ENCODE measurements around the gene GHR. TPM values are rescaled to one million over a fixed set of nuclear protein-coding genes. Genes with fewer than 3 reads are reported as not detected.
"Not testable (repeated sequence)": the region's sequence is repeated elsewhere in the genome, so short reads cannot be mapped to it uniquely, and the experiment has no call there.

Gene GHR
- total and polyA plus RNA-seq, 10 donors, result 0.42 to 11.5 (median 5.1) TPM

DNA sequence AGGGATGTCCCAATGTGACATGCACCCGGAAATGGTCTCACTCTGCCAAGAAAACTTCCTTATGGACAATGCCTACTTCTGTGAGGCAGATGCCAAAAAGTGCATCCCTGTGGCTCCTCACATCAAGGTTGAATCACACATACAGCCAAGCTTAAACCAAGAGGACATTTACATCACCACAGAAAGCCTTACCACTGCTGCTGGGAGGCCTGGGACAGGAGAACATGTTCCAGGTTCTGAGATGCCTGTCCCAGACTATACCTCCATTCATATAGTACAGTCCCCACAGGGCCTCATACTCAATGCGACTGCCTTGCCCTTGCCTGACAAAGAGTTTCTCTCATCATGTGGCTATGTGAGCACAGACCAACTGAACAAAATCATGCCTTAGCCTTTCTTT lies 295.8 kb downstream of the GHR start:
- Histone ChIP-seq H3K4me1 (peaks cover 0 to 10% (median 0%) of the 10 kb centered on the region in 6 donors), H3K27ac (no peak overlapping the region), H3K36me3 (peaks cover 0 to 8% (median 2%) of the 10 kb centered on the region in 6 donors), H3K27me3 (replicated peaks in 1 of 7) (no peaks in the 10 kb centered on the region), H3K4me3 (no peak overlapping the region), H3K9me3 (no peaks in the 10 kb centered on the region)
- no peak for DNase-seq
- TF ChIP-seq POLR2AphosphoS5 (IDR thresholded peaks at IDR 0.05), result no peak
- no peak for TF ChIP-seq POLR2A (IDR thresholded peaks at IDR 0.05)
- TF ChIP-seq, protein P1, sequence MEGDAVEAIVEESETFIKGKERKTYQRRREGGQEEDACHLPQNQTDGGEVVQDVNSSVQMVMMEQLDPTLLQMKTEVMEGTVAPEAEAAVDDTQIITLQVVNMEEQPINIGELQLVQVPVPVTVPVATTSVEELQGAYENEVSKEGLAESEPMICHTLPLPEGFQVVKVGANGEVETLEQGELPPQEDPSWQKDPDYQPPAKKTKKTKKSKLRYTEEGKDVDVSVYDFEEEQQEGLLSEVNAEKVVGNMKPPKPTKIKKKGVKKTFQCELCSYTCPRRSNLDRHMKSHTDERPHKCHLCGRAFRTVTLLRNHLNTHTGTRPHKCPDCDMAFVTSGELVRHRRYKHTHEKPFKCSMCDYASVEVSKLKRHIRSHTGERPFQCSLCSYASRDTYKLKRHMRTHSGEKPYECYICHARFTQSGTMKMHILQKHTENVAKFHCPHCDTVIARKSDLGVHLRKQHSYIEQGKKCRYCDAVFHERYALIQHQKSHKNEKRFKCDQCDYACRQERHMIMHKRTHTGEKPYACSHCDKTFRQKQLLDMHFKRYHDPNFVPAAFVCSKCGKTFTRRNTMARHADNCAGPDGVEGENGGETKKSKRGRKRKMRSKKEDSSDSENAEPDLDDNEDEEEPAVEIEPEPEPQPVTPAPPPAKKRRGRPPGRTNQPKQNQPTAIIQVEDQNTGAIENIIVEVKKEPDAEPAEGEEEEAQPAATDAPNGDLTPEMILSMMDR (IDR thresholded peaks at IDR 0.05 in 8 of 11, conservative IDR thresholded peaks at IDR 0.05 in 3 of 11), result no peak
- intact Hi-C loops (cut with DNase I; ENCODE audit: low total_unique reads), result no loop called here
- WGBS, 5 donors, result 53 to 68% (median 63%) methylated on average over 2 of the region's 2 CpGs

DNA sequence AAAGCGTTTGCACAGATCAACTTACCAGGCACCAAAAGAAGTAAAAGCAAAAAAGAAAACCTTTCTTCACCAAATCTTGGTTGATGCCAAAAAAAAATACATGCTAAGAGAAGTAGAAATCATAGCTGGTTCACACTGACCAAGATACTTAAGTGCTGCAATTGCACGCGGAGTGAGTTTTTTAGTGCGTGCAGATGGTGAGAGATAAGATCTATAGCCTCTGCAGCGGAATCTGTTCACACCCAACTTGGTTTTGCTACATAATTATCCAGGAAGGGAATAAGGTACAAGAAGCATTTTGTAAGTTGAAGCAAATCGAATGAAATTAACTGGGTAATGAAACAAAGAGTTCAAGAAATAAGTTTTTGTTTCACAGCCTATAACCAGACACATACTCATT lies 297.0 kb downstream of the GHR start:
- DNase-seq, result no peak
- no peak overlapping the region for H3K4me3 ChIP-seq
- H3K4me1 ChIP-seq, result peaks cover 0 to 10% (median 0%) of the 10 kb centered on the region in 6 donors
- WGBS, 5 donors, result 24 to 43% (median 34%) methylated on average over 6 of the region's 6 CpGs
- peaks cover 0 to 8% (median 2%) of the 10 kb centered on the region in 6 donors for H3K36me3 ChIP-seq
- TF ChIP-seq, protein P1 (IDR thresholded peaks at IDR 0.05 in 8 of 11, conservative IDR thresholded peaks at IDR 0.05 in 3 of 11), result no peak
- TF ChIP-seq POLR2AphosphoS5 (IDR thresholded peaks at IDR 0.05) (no peak), POLR2A (IDR thresholded peaks at IDR 0.05) (no peak)
- peak overlapping the region in 1 of 8 donors; percentile 8 for H3K27ac ChIP-seq
- H3K9me3 ChIP-seq, result no peaks in the 10 kb centered on the region
- intact Hi-C loops (cut with DNase I; ENCODE audit: low total_unique reads), result no loop called here
- no peaks in the 10 kb centered on the region for H3K27me3 ChIP-seq (replicated peaks in 1 of 7)

DNA sequence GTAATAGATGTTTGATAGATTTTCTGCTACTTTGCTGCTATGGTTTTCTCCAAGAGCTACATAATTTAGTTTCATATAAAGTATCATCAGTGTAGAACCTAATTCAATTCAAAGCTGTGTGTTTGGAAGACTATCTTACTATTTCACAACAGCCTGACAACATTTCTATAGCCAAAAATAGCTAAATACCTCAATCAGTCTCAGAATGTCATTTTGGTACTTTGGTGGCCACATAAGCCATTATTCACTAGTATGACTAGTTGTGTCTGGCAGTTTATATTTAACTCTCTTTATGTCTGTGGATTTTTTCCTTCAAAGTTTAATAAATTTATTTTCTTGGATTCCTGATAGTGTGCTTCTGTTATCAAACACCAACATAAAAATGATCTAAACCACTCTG lies 298.2 kb downstream of the GHR start:
- H3K9me3 ChIP-seq, result no peaks in the 10 kb centered on the region
- H3K36me3 ChIP-seq, result peaks cover 0 to 8% (median 2%) of the 10 kb centered on the region in 6 donors
- no peak overlapping the region for H3K4me3 ChIP-seq
- H3K27ac ChIP-seq, result no peak overlapping the region
- no peak for DNase-seq
- no peaks in the 10 kb centered on the region for H3K27me3 ChIP-seq (replicated peaks in 1 of 7)
- H3K4me1 ChIP-seq, result peaks cover 0 to 10% (median 0%) of the 10 kb centered on the region in 6 donors
- intact Hi-C loops (cut with DNase I; ENCODE audit: low total_unique reads), result no loop called here
- no peak for TF ChIP-seq POLR2AphosphoS5 (IDR thresholded peaks at IDR 0.05)
- no peak for TF ChIP-seq POLR2A (IDR thresholded peaks at IDR 0.05)

DNA sequence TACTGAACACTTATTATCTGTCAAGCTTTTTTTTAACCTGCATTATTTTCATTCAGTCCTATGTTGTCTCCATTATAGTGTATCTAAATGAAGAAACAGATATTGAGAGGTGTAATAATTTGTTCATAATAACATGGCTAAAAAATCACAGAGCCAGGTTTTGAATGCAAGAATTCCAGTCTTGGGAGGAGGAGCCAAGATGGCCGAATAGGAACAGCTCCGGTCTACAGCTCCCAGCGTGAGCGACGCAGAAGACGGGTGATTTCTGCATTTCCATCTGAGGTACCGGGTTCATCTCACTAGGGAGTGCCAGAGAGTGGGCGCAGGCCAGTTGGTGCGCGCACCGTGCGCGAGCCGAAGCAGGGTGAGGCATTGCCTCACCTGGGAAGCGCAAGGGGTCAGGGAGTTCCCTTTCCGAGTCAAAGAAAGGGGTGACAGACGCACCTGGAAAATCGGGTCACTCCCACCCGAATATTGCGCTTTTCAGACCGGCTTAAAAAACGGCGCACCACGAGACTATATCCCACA lies 311.4 kb downstream of the GHR start:
- DNase-seq; H3K9me3 ChIP-seq; intact Hi-C loops (cut with DNase I; ENCODE audit: low total_unique reads); H3K4me3 ChIP-seq; H3K4me1 ChIP-seq; H3K27ac ChIP-seq; H3K36me3 ChIP-seq; H3K27me3 ChIP-seq (replicated peaks in 1 of 7): not testable (repeated sequence)
- WGBS, 5 donors, result 84 to 99% (median 96%) methylated on average over 11 to 17 of the region's 24 CpGs

DNA sequence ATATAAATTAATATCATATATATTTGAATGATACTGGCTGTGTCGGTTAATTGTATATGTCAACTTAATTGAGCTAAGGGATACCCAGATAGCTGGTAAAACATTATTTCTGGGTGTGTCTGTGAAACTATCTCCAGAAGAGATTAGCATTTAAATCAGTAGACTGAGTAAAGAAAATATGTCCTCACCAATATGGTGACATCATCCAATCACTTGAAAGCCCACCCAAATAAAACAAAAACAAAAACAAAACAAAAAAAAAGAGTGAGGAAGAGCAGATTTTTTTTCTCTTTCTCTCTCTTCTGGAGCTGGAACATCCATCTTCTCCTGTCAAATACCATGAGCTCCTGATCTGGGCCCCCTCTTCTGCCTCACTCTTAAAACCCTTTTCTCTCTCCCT lies 317.7 kb downstream of the GHR start:
- H3K27ac ChIP-seq, result no peak overlapping the region
- WGBS, 5 donors, result 93 to 98% (median 95%) methylated on average over 1 of the region's 1 CpG
- no peaks in the 10 kb centered on the region for H3K9me3 ChIP-seq
- intact Hi-C loops (cut with DNase I; ENCODE audit: low total_unique reads), result no loop called here
- H3K4me1 ChIP-seq, result no peaks in the 10 kb centered on the region
- no peak overlapping the region for H3K4me3 ChIP-seq
- TF ChIP-seq POLR2AphosphoS5 (IDR thresholded peaks at IDR 0.05) (no peak), POLR2A (IDR thresholded peaks at IDR 0.05) (no peak)
- TF ChIP-seq, protein P1 (IDR thresholded peaks at IDR 0.05 in 8 of 11, conservative IDR thresholded peaks at IDR 0.05 in 3 of 11), result no peak
- no peaks in the 10 kb centered on the region for H3K36me3 ChIP-seq
- no peaks in the 10 kb centered on the region for H3K27me3 ChIP-seq (replicated peaks in 1 of 7)
- no peak for DNase-seq

All from spleen (tissue), 11 donors.